H9 (cell line): ENCODE results near the gene HIKESHI. TPM values are rescaled to one million over a fixed set of nuclear protein-coding genes. Genes with fewer than 3 reads are reported as not detected.

ENCODE experiments used
- DNase-seq: peaks from one replicate; pipeline ENCODE4 v3.0.0-alpha.2; 2017
- H2AFZ ChIP-seq: one replicate; pipeline ENCODE4 v1.6.1; 2013; ENCODE audit warnings: mild to moderate bottlenecking, low read length, control low read depth, moderate library complexity
- H2AK5ac ChIP-seq: 2 replicates; pipeline ENCODE4 v1.6.1; 2013; ENCODE audit warnings: low read length, control low read depth, mixed read lengths; ENCODE audit not compliant: insufficient read length
- H2BK120ac ChIP-seq: one replicate; pipeline ENCODE4 v1.6.1; 2013; ENCODE audit warnings: low read depth, mild to moderate bottlenecking, low read length, control low read depth, inconsistent platforms; ENCODE audit not compliant: poor library complexity, severe bottlenecking
- H2BK12ac ChIP-seq: 2 replicates; pipeline ENCODE4 v1.6.1; 2013; ENCODE audit warnings: low read length, control low read depth, mixed read lengths, low read depth; ENCODE audit not compliant: insufficient read length
- H2BK15ac ChIP-seq: 2 replicates; pipeline ENCODE4 v1.6.1; 2013; ENCODE audit warnings: low read depth, low read length, control low read depth
- H2BK20ac ChIP-seq: one replicate; pipeline ENCODE4 v1.6.1; 2013; ENCODE audit warnings: low read depth, mild to moderate bottlenecking, low read length, control low read depth, inconsistent platforms; ENCODE audit not compliant: poor library complexity, severe bottlenecking
- H2BK5ac ChIP-seq: 2 replicates; pipeline ENCODE4 v1.6.1; 2013; ENCODE audit warnings: low read length, control low read depth, mixed read lengths; ENCODE audit not compliant: insufficient read length
- H3K14ac ChIP-seq: 2 replicates; pipeline ENCODE4 v1.6.1; 2013; ENCODE audit warnings: low read length, control low read depth; ENCODE audit not compliant: insufficient read depth
- H3K18ac ChIP-seq: 2 replicates; pipeline ENCODE4 v1.6.1; 2013; ENCODE audit warnings: low read depth, mild to moderate bottlenecking, mixed read lengths, low read length, control low read depth; ENCODE audit not compliant: insufficient read length
- H3K23ac ChIP-seq: 2 replicates; pipeline ENCODE4 v1.6.1; 2013; ENCODE audit warnings: low read length, control low read depth, mixed read lengths, low read depth; ENCODE audit not compliant: insufficient read length
- H3K23me2 ChIP-seq: 2 replicates; pipeline ENCODE4 v1.6.1; 2013; ENCODE audit warnings: low read depth, mild to moderate bottlenecking, mixed read lengths, low read length, control low read depth; ENCODE audit not compliant: insufficient read length, poor library complexity, severe bottlenecking
- H3K27ac ChIP-seq: 2 replicates; pipeline ENCODE4 v1.5.1; 2013; ENCODE audit warnings: low read length, control low read depth, mixed read lengths, low read depth; ENCODE audit not compliant: insufficient read length
- H3K27me3 ChIP-seq: 2 replicates; pipeline ENCODE4 v1.6.1; 2013; ENCODE audit warnings: low read length, control low read depth, inconsistent platforms; ENCODE audit not compliant: insufficient read depth
- H3K4ac ChIP-seq: 2 replicates; pipeline ENCODE4 v1.6.1; 2013; ENCODE audit warnings: low read depth, mild to moderate bottlenecking, control low read depth, inconsistent platforms, low read length, moderate library complexity
- H3K4me1 ChIP-seq: 2 replicates; pipeline ENCODE4 v1.6.1; 2013; ENCODE audit warnings: low read length, control low read depth, inconsistent platforms; ENCODE audit not compliant: insufficient read depth
- H3K4me2 ChIP-seq: 2 replicates; pipeline ENCODE4 v1.6.1; 2013; ENCODE audit warnings: low read length, control low read depth, mixed read lengths; ENCODE audit not compliant: insufficient read length, insufficient read depth
- H3K56ac ChIP-seq: 2 replicates; pipeline ENCODE4 v1.6.1; 2013; ENCODE audit warnings: low read depth, mild to moderate bottlenecking, mixed read lengths, low read length, control low read depth; ENCODE audit not compliant: insufficient read length
- H3K79me1 ChIP-seq: 2 replicates; pipeline ENCODE4 v1.6.1; 2013; ENCODE audit warnings: low read depth, mild to moderate bottlenecking, moderate library complexity, low read length, control low read depth, inconsistent platforms; ENCODE audit not compliant: insufficient read depth, poor library complexity, severe bottlenecking
- H3K79me2 ChIP-seq: 2 replicates; pipeline ENCODE4 v1.6.1; 2013; ENCODE audit warnings: low read length, control low read depth, inconsistent platforms; ENCODE audit not compliant: insufficient read depth
- H3K9ac ChIP-seq: 2 replicates; pipeline ENCODE4 v1.6.1; 2013; ENCODE audit warnings: low read length, control low read depth, mixed read lengths; ENCODE audit not compliant: insufficient read length; ENCODE audit errors: extremely low read depth
- H3K9me3 ChIP-seq: one replicate; pipeline ENCODE4 v1.6.1; 2013; ENCODE audit warnings: low read depth, low read length, inconsistent platforms; ENCODE audit not compliant: control insufficient read depth
- H3T11ph ChIP-seq: one replicate; pipeline ENCODE4 v1.6.1; 2013; ENCODE audit warnings: mild to moderate bottlenecking, low read length, control low read depth, inconsistent platforms
- H4K20me1 ChIP-seq: one replicate; pipeline ENCODE4 v1.6.1; 2013; ENCODE audit not compliant: control insufficient read depth, insufficient read length, insufficient read depth
- H4K5ac ChIP-seq: 2 replicates; pipeline ENCODE4 v1.6.1; 2013; ENCODE audit warnings: low read depth, mild to moderate bottlenecking, mixed read lengths, low read length, control low read depth; ENCODE audit not compliant: insufficient read length
- H4K8ac ChIP-seq: replicated peaks from 2 replicates; pipeline ENCODE4 v1.6.1; 2013; ENCODE audit warnings: low read length, control low read depth, mixed read lengths, low read depth; ENCODE audit not compliant: insufficient read length
- H4K91ac ChIP-seq: 2 replicates; pipeline ENCODE4 v1.6.1; 2013; ENCODE audit warnings: low read depth, mild to moderate bottlenecking, moderate library complexity, mixed read lengths, low read length, control low read depth; ENCODE audit not compliant: insufficient read length
- H3K27ac Mint-ChIP-seq, 3 experiments: 2 replicates in 2 of 3; 3 replicates in 1 of 3; pipeline ENCODE4 v1.8.0; 2020 to 2021; ENCODE audit warnings: mixed read lengths in 3 of 3, mild to moderate bottlenecking in 1 of 3, moderate library complexity in 1 of 3
- H3K27me3 Mint-ChIP-seq: 2 replicates; pipeline ENCODE4 v1.8.0; 2021; ENCODE audit warnings: low read depth, mild to moderate bottlenecking, moderate library complexity, mixed read lengths
- H3K36me3 Mint-ChIP-seq, 3 experiments: 2 replicates in 2 of 3; 3 replicates in 1 of 3; pipeline ENCODE4 v1.8.0; 2020 to 2021; ENCODE audit warnings: low read depth in 3 of 3, mixed read lengths in 3 of 3; ENCODE audit not compliant: insufficient read depth in 1 of 3
- H3K4me1 Mint-ChIP-seq, 2 experiments: 2 replicates each; pipeline ENCODE4 v1.8.0; 2020; ENCODE audit warnings: mixed read lengths in 2 of 2
- H3K4me3 Mint-ChIP-seq, 2 experiments: 2 replicates in 1 of 2; 3 replicates in 1 of 2; pipeline ENCODE4 v1.8.0; 2020 to 2021; ENCODE audit warnings: mild to moderate bottlenecking in 2 of 2, mixed read lengths in 2 of 2, moderate library complexity in 1 of 2
- H3K9me3 Mint-ChIP-seq, 2 experiments: 2 replicates in 1 of 2; 3 replicates in 1 of 2; pipeline ENCODE4 v1.8.0; 2020; ENCODE audit warnings: mild to moderate bottlenecking in 2 of 2, mixed read lengths in 2 of 2, moderate library complexity in 1 of 2
- CTCF ChIP-seq: fragments of 200-600 bp; sonication (generic); conservative IDR thresholded peaks from 3 replicates; pipeline ENCODE4 v1.8.0; 2021; ENCODE audit warnings: antibody characterized with exemption, mild to moderate bottlenecking
- WGBS: extraction: QIAGEN DNeasy Blood & Tissue Kit; methylation state at CpG from one replicate; pipeline ENCODE4 v1.1.7; 2013; ENCODE audit warnings: missing lambda C conversion rate, low lambda C conversion rate, mixed read lengths; ENCODE audit not compliant: insufficient read length; ENCODE audit errors: extremely low coverage; 5-methylcytosine and 5-hydroxymethylcytosine counted together
- total RNA-seq: library from RNA; stranded (reverse); gene quantifications from 2 replicates; pipeline ENCODE4 v1.2.1, GENCODE V29; 2021

Gene HIKESHI
- total RNA-seq, 1 experiment from 2014 or later: 54.1 TPM

GRCh38 chr11:86274999-86275398, 27.0 kb upstream of the HIKESHI start:
- no CpG with 5 or more reads among the region's 4 CpGs for WGBS
- no peaks in the 10 kb centered on the region for H3K23me2 ChIP-seq
- H3K36me3 Mint-ChIP-seq: peaks cover 16 to 34% (median 29%) of the 10 kb centered on the region in 3 experiments; a peak in 5 of 7 replicates
- no peak overlapping the region for H2AFZ ChIP-seq
- H3K14ac ChIP-seq: no peak overlapping the region
- no peaks in the 10 kb centered on the region for H3K9me3 Mint-ChIP-seq
- H2BK20ac ChIP-seq: no peak overlapping the region
- DNase-seq: no peak
- no peak overlapping the region for H4K91ac ChIP-seq
- H4K5ac ChIP-seq: no peak overlapping the region
- H2BK12ac ChIP-seq: no peak overlapping the region
- H3K56ac ChIP-seq: no peak overlapping the region
- H2BK5ac ChIP-seq: no peak overlapping the region
- no peak overlapping the region for H3K4ac ChIP-seq
- H3K4me1 Mint-ChIP-seq: peaks cover 10 to 11% of the 10 kb centered on the region in 2 experiments
- peak overlapping the region in 1 of 3 experiments; percentile 8; a peak in 2 of 7 replicates for H3K27ac Mint-ChIP-seq
- H3K4me3 Mint-ChIP-seq: no peak overlapping the region
- no peak overlapping the region for H3K9ac ChIP-seq
- H3K27ac ChIP-seq: no peak overlapping the region
- no peaks in the 10 kb centered on the region for H3K9me3 ChIP-seq
- no peak overlapping the region for H3K18ac ChIP-seq
- H4K8ac ChIP-seq: no peak overlapping the region
- no peak for TF ChIP-seq CTCF
- H4K20me1 ChIP-seq: no peaks in the 10 kb centered on the region
- no peak overlapping the region for H2BK15ac ChIP-seq
- H3K27me3 Mint-ChIP-seq: no peaks in the 10 kb centered on the region
- H3K4me2 ChIP-seq: no peak overlapping the region
- H3T11ph ChIP-seq: no peak overlapping the region
- H3K79me2 ChIP-seq: no peaks in the 10 kb centered on the region; the same call in 1 of the 2 replicates
- H3K27me3 ChIP-seq: no peaks in the 10 kb centered on the region
- H2BK120ac ChIP-seq: no peak overlapping the region
- H3K4me1 ChIP-seq: no peaks in the 10 kb centered on the region
- H3K79me1 ChIP-seq: peaks cover 3% of the 10 kb centered on the region
- H3K23ac ChIP-seq: no peak overlapping the region
- no peak overlapping the region for H2AK5ac ChIP-seq
